GM12873 (cell line): ENCODE measurements around the gene EPHB1.

Source experiments
- TF ChIP-seq, protein P1 (sequence below): IDR thresholded peaks from 2 replicates; pipeline ENCODE4 v1.5.1; 2012; ENCODE audit warnings: low read depth, mild to moderate bottlenecking, moderate library complexity, low read length, control low read depth; ENCODE audit not compliant: insufficient read depth; ENCODE audit errors: missing control alignments

Gene EPHB1

DNA sequence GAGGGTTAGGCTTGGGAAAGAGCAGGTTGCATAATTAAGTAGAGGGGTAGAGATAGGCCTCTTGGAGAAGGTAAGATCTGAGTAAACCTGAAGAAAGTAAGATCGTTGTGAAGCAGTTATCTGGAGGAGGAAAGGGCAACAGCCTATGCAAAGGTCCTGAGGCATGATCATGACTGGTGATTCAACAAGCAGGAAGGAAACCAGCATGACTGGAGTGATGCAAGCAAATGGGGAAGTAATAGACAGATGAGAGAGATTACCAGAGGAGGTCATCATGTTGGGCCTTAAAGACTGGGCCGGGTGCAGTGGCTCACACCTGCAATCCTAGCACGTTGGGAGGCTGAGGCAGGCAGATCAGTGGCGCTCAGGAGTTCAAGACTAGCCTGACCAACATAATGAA, 360.2 kb downstream of the EPHB1 start:
- TF ChIP-seq, protein P1, sequence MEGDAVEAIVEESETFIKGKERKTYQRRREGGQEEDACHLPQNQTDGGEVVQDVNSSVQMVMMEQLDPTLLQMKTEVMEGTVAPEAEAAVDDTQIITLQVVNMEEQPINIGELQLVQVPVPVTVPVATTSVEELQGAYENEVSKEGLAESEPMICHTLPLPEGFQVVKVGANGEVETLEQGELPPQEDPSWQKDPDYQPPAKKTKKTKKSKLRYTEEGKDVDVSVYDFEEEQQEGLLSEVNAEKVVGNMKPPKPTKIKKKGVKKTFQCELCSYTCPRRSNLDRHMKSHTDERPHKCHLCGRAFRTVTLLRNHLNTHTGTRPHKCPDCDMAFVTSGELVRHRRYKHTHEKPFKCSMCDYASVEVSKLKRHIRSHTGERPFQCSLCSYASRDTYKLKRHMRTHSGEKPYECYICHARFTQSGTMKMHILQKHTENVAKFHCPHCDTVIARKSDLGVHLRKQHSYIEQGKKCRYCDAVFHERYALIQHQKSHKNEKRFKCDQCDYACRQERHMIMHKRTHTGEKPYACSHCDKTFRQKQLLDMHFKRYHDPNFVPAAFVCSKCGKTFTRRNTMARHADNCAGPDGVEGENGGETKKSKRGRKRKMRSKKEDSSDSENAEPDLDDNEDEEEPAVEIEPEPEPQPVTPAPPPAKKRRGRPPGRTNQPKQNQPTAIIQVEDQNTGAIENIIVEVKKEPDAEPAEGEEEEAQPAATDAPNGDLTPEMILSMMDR: no peak

DNA sequence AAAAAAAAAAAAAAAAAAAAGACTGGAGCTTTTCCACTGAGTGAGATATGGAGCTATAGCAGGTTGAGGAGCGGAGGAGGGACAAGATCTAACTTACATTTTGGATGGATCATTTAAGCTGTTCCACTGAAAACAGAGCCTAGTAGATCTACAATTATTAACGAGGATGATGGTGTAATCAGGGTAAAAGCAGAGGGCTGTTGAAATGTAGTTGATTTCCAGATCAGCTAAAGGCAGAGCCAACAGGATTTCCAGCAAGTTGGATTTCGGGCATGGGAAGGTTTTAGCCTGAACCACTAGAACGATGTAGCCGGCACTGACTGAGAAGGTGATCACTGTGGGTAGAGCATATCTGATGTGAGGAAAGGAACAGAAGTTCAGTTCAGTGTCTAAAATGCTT, 360.7 kb downstream of the EPHB1 start:
- TF ChIP-seq, protein P1: no peak

DNA sequence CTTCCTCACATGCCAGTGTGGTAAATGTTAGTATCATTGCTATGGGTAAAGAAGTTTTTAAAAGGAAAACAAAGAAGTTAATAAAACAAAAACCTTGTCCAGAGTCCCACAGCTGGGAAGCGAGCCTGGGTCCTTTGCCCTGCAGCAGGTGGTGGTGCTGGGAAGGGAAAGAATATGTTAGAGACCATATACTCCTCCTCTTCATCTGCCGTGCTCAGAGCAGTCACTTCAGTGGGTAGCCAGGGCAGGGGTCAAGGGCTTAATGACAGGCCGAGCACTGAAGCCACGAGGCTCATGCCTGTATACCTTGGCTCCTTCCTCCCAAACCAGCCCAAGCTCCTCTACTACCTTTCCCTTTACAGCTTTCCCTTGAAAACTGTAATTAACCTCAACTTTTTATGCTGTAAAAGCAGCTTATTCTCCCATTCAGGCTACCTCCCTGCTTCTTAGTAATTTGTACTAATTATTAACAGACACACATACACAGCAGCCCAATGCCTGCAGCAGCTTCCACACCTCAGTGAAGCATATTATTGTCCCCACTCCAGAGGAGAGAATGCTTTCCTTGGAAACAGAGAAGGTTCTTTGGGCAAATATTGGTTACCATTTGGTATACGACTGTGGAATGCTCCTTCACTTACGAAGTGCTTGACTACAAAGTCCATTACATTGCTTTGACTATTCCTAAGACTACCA, 362.1 kb downstream of the EPHB1 start:
- TF ChIP-seq, protein P1: no peak

DNA sequence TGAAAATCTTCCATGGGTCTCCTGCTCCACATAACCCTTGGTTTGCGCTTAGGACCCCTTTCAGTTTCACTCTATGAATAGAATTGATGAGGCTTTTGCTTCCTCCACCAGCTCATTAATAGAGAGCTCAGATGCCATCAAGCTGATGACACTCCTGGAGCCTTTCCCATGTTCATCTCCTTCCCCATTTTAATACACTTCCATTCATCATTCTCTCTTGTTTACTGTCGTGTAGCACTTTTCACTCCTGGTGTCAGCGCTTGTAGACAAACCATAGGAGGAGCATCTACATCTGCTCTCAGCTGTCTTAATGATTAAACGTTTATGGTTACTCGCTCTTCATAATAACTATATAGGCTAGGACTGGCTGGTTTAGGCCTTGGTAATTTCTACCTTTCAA, 363.5 kb downstream of the EPHB1 start:
- TF ChIP-seq, protein P1: no peak

DNA sequence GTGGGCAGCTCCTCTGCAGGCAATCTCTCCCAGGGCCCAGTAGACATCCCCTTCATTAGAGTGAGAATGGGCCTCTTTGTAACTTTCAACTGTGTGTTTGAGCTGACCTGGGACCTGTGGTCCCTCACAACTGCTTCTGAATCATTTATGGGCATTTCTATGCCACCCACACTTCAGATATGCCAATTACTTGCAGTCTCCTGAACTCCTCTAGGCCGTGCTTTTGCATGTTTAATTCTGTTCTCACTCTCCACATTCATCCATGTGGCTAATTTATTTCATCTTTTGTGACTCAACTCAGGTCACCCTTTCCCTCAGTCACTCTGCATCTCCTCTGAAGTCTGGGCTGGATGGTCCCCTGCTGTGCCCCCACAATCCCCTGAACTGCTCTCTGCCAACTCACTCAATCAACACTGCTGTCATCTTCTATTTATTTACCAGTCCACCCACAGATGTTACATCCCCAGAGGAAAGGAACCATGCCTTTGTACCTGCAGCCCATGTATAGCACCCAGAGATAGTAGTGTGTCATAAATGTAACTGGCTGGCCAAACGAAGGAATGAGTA, 364.7 kb downstream of the EPHB1 start:
- TF ChIP-seq, protein P1: no peak

DNA sequence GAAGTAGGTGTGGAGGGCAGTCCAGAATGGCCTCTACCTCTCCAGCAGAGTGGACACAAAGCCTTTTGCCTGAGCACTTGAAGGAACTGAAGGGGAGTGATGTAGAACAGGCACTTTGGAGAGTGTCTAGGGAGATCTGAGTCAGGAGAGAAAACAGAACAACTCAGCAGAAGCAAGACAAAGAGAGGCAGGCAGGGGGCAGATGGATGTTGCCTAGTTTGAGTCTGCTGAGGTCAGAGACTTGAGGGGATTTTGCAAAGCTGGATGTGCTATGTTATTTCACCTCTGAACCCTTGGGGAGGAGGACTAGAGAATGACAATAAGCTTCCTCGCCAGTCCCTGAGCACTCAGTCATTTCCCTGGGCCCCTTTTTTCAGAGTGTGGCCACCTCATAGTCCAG, 366.4 kb downstream of the EPHB1 start:
- TF ChIP-seq, protein P1: no peak

DNA sequence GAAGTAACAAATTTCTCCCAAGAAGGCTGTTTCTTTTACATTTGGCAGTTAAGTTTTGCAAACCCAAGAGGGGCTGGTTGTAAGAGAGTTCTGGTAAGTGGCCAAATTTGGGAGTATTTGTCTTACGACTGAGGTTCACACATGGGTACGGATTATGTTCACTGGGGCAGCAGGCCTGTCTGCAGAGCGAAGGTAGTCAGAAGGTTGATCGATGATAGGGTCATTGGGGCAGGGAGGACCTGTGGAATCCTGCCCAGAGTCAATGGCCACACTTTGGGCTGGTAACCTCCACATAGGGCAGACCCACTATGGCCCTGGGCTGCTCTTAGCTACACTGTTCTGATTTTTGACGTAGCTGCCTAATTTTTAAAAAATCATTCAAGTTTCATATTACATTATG, 368.6 kb downstream of the EPHB1 start:
- TF ChIP-seq, protein P1: no peak
